Neural progenitor cell (in vitro differentiated cells): ENCODE results near the gene AK2. TPM values are rescaled to one million over a fixed set of nuclear protein-coding genes. Genes with fewer than 3 reads are reported as not detected.

Experiments
- DNase-seq: peaks from one replicate; pipeline ENCODE4 v3.0.0-alpha.2; 2016; ENCODE audit warnings: low spot score
- H2AFZ ChIP-seq: fragments of 200-600 bp; sonication (generic); replicated peaks from 2 replicates; pipeline ENCODE4 v1.6.1; 2016; ENCODE audit warnings: antibody characterized with exemption
- H3F3A ChIP-seq: fragments of 200-600 bp; sonication (generic); 2 replicates; pipeline ENCODE4 v1.6.1; 2016; ENCODE audit warnings: antibody characterized with exemption, low read depth
- H3K27ac ChIP-seq: fragments of 200-600 bp; sonication (generic); 2 replicates; pipeline ENCODE4 v1.5.1; 2016; ENCODE audit warnings: mild to moderate bottlenecking
- H3K27me3 ChIP-seq: fragments of 200-600 bp; sonication (generic); 2 replicates; pipeline ENCODE4 v1.6.1; 2016; ENCODE audit warnings: mild to moderate bottlenecking, moderate library complexity
- H3K36me3 ChIP-seq: fragments of 200-600 bp; sonication (generic); 2 replicates; pipeline ENCODE4 v1.5.1; 2016
- H3K4me1 ChIP-seq: fragments of 200-600 bp; sonication (generic); 2 replicates; pipeline ENCODE4 v1.6.1; 2016; ENCODE audit warnings: mixed run types
- H3K4me2 ChIP-seq: fragments of 200-600 bp; sonication (generic); 2 replicates; pipeline ENCODE4 v1.6.1; 2016
- H3K4me3 ChIP-seq: fragments of 200-600 bp; sonication (generic); 2 replicates; pipeline ENCODE4 v1.5.1; 2016
- H3K79me2 ChIP-seq: fragments of 200-600 bp; sonication (generic); 2 replicates; pipeline ENCODE4 v1.6.1; 2016; ENCODE audit warnings: low read depth
- H3K9ac ChIP-seq: fragments of 200-600 bp; sonication (generic); 2 replicates; pipeline ENCODE4 v1.6.1; 2016
- H3K9me3 ChIP-seq: fragments of 200-600 bp; sonication (generic); 2 replicates; pipeline ENCODE4 v1.5.1; 2016; ENCODE audit warnings: low read depth
- H4K20me1 ChIP-seq: fragments of 200-600 bp; sonication (generic); 2 replicates; pipeline ENCODE4 v1.6.1; 2016; ENCODE audit warnings: low read depth
- H3K27ac Mint-ChIP-seq: 3 replicates; pipeline ENCODE4 v1.8.0; 2021; ENCODE audit warnings: mixed read lengths
- H3K27me3 Mint-ChIP-seq: 2 replicates; pipeline ENCODE4 v1.8.0; 2022; ENCODE audit warnings: low read depth, mild to moderate bottlenecking, inconsistent platforms, moderate library complexity, mixed read lengths; ENCODE audit not compliant: insufficient read depth
- H3K36me3 Mint-ChIP-seq: 3 replicates; pipeline ENCODE4 v1.8.0; 2021; ENCODE audit warnings: mixed read lengths
- H3K4me1 Mint-ChIP-seq: 3 replicates; pipeline ENCODE4 v1.8.0; 2021; ENCODE audit warnings: mixed read lengths
- H3K4me3 Mint-ChIP-seq: 3 replicates; pipeline ENCODE4 v1.8.0; 2021; ENCODE audit warnings: mild to moderate bottlenecking, moderate library complexity, mixed read lengths
- H3K9me3 Mint-ChIP-seq: 3 replicates; pipeline ENCODE4 v1.8.0; 2020; ENCODE audit warnings: mixed read lengths
- CTCF ChIP-seq: fragments of 200-600 bp; sonication (generic); IDR thresholded peaks from 2 replicates; pipeline ENCODE4 v1.5.1; 2017; ENCODE audit warnings: antibody characterized with exemption, mild to moderate bottlenecking
- EZH2 ChIP-seq: fragments of 200-600 bp; sonication (generic); IDR thresholded peaks from 2 replicates; pipeline ENCODE4 v1.6.1; 2017; ENCODE audit warnings: antibody characterized with exemption, mild to moderate bottlenecking, moderate library complexity
- EZH2phosphoT487 ChIP-seq: fragments of 200-600 bp; sonication (generic); IDR thresholded peaks from 2 replicates; pipeline ENCODE4 v1.6.1; 2017; ENCODE audit warnings: antibody characterized with exemption
- total RNA-seq: library from RNA; depleted of rRNA; stranded (reverse); fragments of >200 nt; gene quantifications from 2 replicates; pipeline ENCODE4 v1.2.3, GENCODE V29; 2015; ENCODE audit warnings: low replicate concordance

The AK2 gene
- total RNA-seq, 1 donor from 2014 or later: 128 TPM

GRCh38 chr1:33045246-33045645 is 8.6 kb upstream of the AK2 start:
- DNase-seq: no peak
- H3K27ac ChIP-seq: no peak overlapping the region
- Mint-ChIP-seq H3K27me3 (peaks cover 10% of the 10 kb centered on the region), H3K27ac (no peak overlapping the region), H3K4me3 (no peak overlapping the region), H3K36me3 (peaks cover 2% of the 10 kb centered on the region), H3K9me3 (peaks cover 6% of the 10 kb centered on the region), H3K4me1 (peaks cover 13% of the 10 kb centered on the region)
- no peaks in the 10 kb centered on the region for H4K20me1 ChIP-seq
- no peak overlapping the region for H3K4me2 ChIP-seq
- peak overlapping the region; percentile 82 for H2AFZ ChIP-seq
- H3K9me3 ChIP-seq: no peaks in the 10 kb centered on the region
- no peak for TF ChIP-seq EZH2
- H3K4me3 ChIP-seq: no peak overlapping the region
- H3K27me3 ChIP-seq: no peaks in the 10 kb centered on the region
- H3K79me2 ChIP-seq: no peaks in the 10 kb centered on the region
- no peaks in the 10 kb centered on the region for H3F3A ChIP-seq
- no peaks in the 10 kb centered on the region for H3K36me3 ChIP-seq
- H3K9ac ChIP-seq: no peak overlapping the region
- H3K4me1 ChIP-seq: no peaks in the 10 kb centered on the region

DNA sequence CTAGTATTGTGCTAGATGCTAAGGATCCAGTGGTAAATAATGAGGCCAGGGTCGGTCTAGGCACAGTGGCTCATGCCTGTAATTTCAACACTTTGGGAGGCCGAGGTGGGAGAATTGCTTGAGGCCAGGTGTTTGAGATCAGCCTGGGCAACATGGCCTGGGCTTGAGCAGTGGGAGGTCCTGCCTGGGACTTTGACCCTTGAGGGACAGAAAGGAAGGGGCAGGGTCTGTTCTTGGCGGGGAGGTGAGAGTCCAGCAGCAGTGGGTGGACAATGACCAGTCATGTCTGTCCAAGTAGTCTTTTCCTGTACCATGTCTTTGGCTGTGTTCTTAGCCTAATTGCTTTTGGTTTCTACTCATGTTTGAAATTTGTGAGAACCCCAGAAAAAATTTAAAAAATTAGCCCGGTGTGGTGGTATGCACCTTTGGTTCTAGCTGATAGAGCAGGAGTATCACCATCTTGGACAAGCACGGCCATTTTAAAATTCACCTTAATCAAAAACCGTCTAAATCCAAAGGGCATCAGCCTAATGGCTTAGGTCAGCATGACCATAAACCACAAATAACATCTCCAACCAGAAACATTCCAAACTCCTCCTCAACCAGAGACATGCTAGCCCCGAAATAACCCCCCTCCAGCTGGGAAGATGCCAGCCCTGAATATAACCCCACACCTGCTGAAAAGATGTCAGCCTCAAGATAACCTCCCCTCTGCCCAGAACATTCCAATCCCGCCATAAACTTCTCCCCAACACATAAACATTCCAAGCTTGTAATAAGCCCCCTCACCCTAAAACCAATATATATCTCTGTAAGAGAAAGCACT is 6.8 kb upstream of the AK2 start:
- Histone ChIP-seq H3F3A (no peaks in the 10 kb centered on the region), H3K4me1 (no peaks in the 10 kb centered on the region), H3K79me2 (no peaks in the 10 kb centered on the region), H3K27me3 (no peaks in the 10 kb centered on the region), H4K20me1 (no peaks in the 10 kb centered on the region), H2AFZ (no peak overlapping the region), H3K4me3 (no peak overlapping the region), H3K27ac (no peak overlapping the region), H3K36me3 (no peaks in the 10 kb centered on the region), H3K4me2 (no peak overlapping the region), H3K9me3 (no peaks in the 10 kb centered on the region), H3K9ac (no peak overlapping the region)
- TF ChIP-seq CTCF: no peak
- no peak for TF ChIP-seq EZH2phosphoT487
- no peak for TF ChIP-seq EZH2
- Mint-ChIP-seq H3K27ac (no peak overlapping the region), H3K36me3 (peaks cover 2% of the 10 kb centered on the region), H3K4me3 (no peak overlapping the region), H3K4me1 (peaks cover 15% of the 10 kb centered on the region), H3K27me3 (peaks cover 11% of the 10 kb centered on the region), H3K9me3 (peaks cover 2% of the 10 kb centered on the region)
- DNase-seq: no peak

GRCh38 chr1:33042831-33043230 is 6.1 kb upstream of the AK2 start:
- no peak overlapping the region for H3K4me3 ChIP-seq
- TF ChIP-seq CTCF: no peak
- TF ChIP-seq EZH2phosphoT487: no peak
- no peak for TF ChIP-seq EZH2
- peaks cover 11% of the 10 kb centered on the region for H3K27me3 Mint-ChIP-seq
- H3K4me1 ChIP-seq: no peaks in the 10 kb centered on the region
- no peak overlapping the region for H3K4me2 ChIP-seq
- no peaks in the 10 kb centered on the region for H4K20me1 ChIP-seq
- no peak overlapping the region for H3K9ac ChIP-seq
- no peaks in the 10 kb centered on the region for H3F3A ChIP-seq
- no peak overlapping the region for H2AFZ ChIP-seq
- peaks cover 2% of the 10 kb centered on the region for H3K36me3 Mint-ChIP-seq
- H3K27ac Mint-ChIP-seq: no peak overlapping the region
- no peak for DNase-seq
- H3K36me3 ChIP-seq: no peaks in the 10 kb centered on the region
- H3K27me3 ChIP-seq: no peaks in the 10 kb centered on the region
- H3K4me1 Mint-ChIP-seq: peaks cover 15% of the 10 kb centered on the region
- H3K9me3 ChIP-seq: no peaks in the 10 kb centered on the region
- H3K79me2 ChIP-seq: no peaks in the 10 kb centered on the region
- H3K4me3 Mint-ChIP-seq: no peak overlapping the region
- no peak overlapping the region for H3K27ac ChIP-seq
- peaks cover 2% of the 10 kb centered on the region for H3K9me3 Mint-ChIP-seq

DNA sequence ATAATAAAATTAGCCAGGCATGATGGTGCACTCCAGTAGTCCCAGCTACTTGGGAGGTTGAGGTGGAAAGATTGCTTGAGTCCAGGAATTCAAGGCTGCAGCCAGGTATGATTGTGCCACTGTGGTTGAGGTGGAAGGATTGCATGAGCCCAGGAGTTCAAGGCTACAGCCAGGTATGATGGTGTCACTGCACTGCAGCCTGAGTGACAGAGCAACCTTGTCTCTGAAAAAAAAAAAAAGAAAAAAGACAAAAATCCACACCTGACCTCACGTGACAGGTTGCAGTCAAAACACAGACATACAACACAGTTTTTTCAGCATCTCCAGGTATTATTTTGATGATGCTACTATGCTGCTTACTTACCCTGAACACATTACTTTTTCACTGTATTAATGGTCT is 4.3 kb upstream of the AK2 start:
- Histone ChIP-seq H3K27ac (no peak overlapping the region), H3K4me3 (no peak overlapping the region), H2AFZ (no peak overlapping the region), H3K4me2 (no peak overlapping the region), H3F3A (no peaks in the 10 kb centered on the region), H3K27me3 (peaks cover 7% of the 10 kb centered on the region), H3K9ac (no peak overlapping the region), H3K9me3 (no peaks in the 10 kb centered on the region), H3K4me1 (no peaks in the 10 kb centered on the region), H3K36me3 (no peaks in the 10 kb centered on the region), H4K20me1 (no peaks in the 10 kb centered on the region), H3K79me2 (peaks cover 6% of the 10 kb centered on the region)
- H3K27ac Mint-ChIP-seq: no peak overlapping the region
- TF ChIP-seq CTCF (no peak), EZH2 (no peak), EZH2phosphoT487 (no peak)
- H3K36me3 Mint-ChIP-seq: peaks cover under 1% of the 10 kb centered on the region
- H3K4me3 Mint-ChIP-seq: no peak overlapping the region
- peaks cover 20% of the 10 kb centered on the region for H3K4me1 Mint-ChIP-seq
- H3K27me3 Mint-ChIP-seq: peaks cover 10% of the 10 kb centered on the region
- H3K9me3 Mint-ChIP-seq: peaks cover under 1% of the 10 kb centered on the region
- no peak for DNase-seq
